ENCODE measurements around the gene NPFF.

- TF ChIP-seq EZH2 (IDR thresholded peaks at IDR 0.05; ENCODE audit: insufficient read depth, poor library complexity, severe bottlenecking) (no peak), EZH2phosphoT487 (IDR thresholded peaks at IDR 0.05; ENCODE audit: insufficient read depth, low read depth) (no peak)
Measured at GRCh38 chr12:53499266-53500141, 7.8 kb downstream of the NPFF start, which contains the start of gene MAP3K12.

Data from GM23248 (cell line).